HuH-7 (cell line): ENCODE results near the gene ZSCAN20.

ENCODE experiments used
- DNase-seq: peaks from one replicate; pipeline ENCODE4 v3.0.0; 2011; ENCODE audit warnings: low spot score

Gene ZSCAN20

DNA sequence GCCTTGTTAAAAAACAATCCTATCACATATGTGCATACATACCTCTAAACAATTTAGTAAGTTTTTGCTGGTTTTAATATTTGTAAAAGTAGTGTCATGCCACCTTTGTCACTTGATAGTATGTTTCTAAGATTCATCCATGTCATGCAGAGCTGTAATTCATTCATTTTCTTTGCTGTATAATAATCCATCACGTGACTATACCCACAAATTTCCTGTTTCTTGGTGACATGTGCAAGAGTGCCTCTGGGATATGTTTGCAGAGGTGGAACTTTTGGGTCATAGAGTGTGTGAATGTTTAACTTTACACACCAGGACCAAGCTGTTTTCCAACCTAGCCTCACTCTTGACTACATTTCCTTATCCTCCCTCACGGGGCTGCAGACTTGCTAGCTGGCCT is 62.9 kb downstream of the ZSCAN20 start:
- no peak for DNase-seq

GRCh38 chr1:33537885-33538284 is 65.4 kb downstream of the ZSCAN20 start:
- no peak for DNase-seq

GRCh38 chr1:33541966-33542365 is 69.5 kb downstream of the ZSCAN20 start:
- DNase-seq: no peak
